ENCODE results near the gene EFS. TPM values are rescaled to one million over a fixed set of nuclear protein-coding genes. Genes with fewer than 3 reads are reported as not detected.
"Not testable (repeated sequence)": the region's sequence is repeated elsewhere in the genome, so short reads cannot be mapped to it uniquely, and the experiment has no call there.

Gene EFS
- total and polyA plus RNA-seq, 9 donors, result 10.8 to 44.2 (median 29.2) TPM

DNA sequence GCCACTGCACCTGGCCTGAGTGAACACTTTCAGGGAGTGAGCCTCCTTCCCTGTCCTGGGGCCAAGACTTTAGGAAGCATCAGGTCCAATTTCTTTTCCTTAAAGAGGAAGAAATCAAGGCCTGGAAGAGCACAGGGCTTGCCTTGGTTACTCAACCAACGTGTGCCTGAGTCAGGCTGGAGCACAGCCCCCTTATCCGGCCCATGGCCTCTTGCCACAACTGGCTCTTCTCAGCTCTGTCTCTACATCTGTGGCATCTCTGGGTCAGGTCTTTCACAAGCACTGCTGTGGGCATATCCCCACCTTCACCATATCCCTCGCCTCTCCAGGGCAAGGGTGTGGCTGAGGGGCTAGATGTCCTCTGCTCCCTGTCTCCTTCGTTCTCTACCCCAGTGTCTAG is 36.3 kb upstream of the EFS start:
- no peaks in the 10 kb centered on the region for H3K36me3 ChIP-seq
- no peak overlapping the region for H3K4me3 ChIP-seq
- intact Hi-C loops (cut with DNase I), result no loop called here
- no peaks in the 10 kb centered on the region for H3K27me3 ChIP-seq
- TF ChIP-seq, protein P1, sequence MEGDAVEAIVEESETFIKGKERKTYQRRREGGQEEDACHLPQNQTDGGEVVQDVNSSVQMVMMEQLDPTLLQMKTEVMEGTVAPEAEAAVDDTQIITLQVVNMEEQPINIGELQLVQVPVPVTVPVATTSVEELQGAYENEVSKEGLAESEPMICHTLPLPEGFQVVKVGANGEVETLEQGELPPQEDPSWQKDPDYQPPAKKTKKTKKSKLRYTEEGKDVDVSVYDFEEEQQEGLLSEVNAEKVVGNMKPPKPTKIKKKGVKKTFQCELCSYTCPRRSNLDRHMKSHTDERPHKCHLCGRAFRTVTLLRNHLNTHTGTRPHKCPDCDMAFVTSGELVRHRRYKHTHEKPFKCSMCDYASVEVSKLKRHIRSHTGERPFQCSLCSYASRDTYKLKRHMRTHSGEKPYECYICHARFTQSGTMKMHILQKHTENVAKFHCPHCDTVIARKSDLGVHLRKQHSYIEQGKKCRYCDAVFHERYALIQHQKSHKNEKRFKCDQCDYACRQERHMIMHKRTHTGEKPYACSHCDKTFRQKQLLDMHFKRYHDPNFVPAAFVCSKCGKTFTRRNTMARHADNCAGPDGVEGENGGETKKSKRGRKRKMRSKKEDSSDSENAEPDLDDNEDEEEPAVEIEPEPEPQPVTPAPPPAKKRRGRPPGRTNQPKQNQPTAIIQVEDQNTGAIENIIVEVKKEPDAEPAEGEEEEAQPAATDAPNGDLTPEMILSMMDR (IDR thresholded peaks at IDR 0.05), result no peak
- TF ChIP-seq POLR2A (IDR thresholded peaks at IDR 0.05), result no peak
- no peaks in the 10 kb centered on the region for H3K9me3 ChIP-seq
- no peak overlapping the region for H3K27ac ChIP-seq
- no peak for DNase-seq
- 74 to 85% (median 75%) methylated on average over 4 of the region's 4 CpGs for WGBS, 3 donors
- no peaks in the 10 kb centered on the region for H3K4me1 ChIP-seq (ENCODE audit: insufficient read depth)

DNA sequence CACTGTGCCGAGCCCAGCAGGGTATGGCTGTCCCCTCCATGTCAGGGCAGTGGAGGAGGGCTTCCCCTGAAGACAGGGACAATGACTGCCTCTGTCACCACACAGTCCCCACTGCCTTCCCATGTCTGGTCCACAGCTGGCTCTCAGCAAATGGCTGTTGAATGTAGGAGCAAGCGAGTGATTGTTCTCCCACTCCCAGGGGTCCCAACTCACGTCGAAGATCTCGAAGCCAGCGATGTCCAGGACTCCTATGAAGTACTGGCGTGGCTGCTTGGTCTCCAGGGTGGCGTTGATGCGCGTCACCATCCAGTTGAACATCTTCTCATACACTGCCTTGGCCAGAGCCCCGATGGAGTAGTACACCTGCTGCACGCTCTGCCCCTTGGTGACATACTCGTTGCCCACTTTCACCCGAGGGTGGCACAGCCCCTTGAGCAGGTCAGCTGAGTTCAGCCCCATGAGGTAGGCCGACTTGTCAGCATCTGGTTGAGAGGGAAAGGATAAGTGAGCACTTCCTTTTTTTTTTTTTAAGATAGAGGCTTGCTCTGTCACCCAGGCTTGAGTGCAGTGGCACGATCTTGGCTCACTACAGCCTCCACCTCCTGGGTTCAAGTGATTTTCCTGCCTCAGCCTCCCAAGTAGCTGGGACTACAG is 35.7 kb upstream of the EFS start:
- H3K4me1 ChIP-seq (ENCODE audit: insufficient read depth); intact Hi-C loops (cut with DNase I); DNase-seq; H3K36me3 ChIP-seq; H3K27me3 ChIP-seq; H3K9me3 ChIP-seq; H3K27ac ChIP-seq; H3K4me3 ChIP-seq: not testable (repeated sequence)
- 89 to 93% (median 91%) methylated on average over 16 of the region's 16 CpGs for WGBS, 3 donors

DNA sequence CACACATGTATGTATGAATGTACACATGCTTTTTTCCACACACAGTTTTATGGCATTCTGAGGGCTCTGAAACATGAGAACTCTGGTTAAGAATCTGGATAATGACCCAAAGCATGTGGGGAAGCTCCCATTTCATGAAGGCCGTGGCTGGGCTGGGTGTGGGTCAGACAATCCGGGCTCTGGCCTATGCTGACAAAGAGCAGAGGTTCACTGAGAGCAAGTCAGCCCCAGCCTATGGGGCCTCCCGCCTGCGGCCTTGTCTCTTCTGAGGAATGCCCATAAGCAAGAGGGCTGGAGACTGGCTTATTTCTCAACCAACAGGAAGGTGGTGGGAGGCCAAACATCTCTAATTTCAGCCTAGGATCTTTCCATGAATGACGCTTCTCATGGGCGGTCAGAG is 34.6 kb upstream of the EFS start:
- TF ChIP-seq EP300 (IDR thresholded peaks at IDR 0.05) (no peak), POLR2A (IDR thresholded peaks at IDR 0.05) (no peak)
- TF ChIP-seq, protein P1 (IDR thresholded peaks at IDR 0.05), result no peak
- Histone ChIP-seq H3K9me3 (no peaks in the 10 kb centered on the region), H3K4me1 (ENCODE audit: insufficient read depth) (no peaks in the 10 kb centered on the region), H3K36me3 (no peaks in the 10 kb centered on the region), H3K4me3 (no peak overlapping the region), H3K27me3 (no peaks in the 10 kb centered on the region), H3K27ac (no peak overlapping the region)
- no peak for DNase-seq
- WGBS, 3 donors, result 69 to 71% (median 69%) methylated on average over 6 of the region's 6 CpGs
- intact Hi-C loops (cut with DNase I), result no loop called here

DNA sequence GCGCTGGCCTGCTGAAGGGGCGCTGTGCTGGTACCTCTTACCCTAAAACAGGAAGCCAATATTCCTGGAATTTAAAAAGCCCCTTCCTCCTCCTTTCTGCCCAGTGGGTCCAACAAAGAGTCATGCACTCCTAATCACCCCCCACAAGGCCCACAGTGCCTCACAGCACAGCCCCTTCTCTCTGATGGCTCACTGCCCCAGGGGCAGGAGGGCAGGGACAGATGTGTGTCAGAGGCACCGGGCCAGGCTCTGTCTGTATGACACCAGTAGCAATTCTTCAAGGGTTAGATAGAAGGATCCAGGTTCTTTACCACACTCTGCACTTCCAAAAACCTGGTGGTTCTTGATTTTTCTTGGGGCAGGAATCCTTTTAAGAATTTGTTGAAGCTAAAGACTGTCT is 34.2 kb upstream of the EFS start:
- Histone ChIP-seq H3K27me3 (no peaks in the 10 kb centered on the region), H3K4me3 (no peak overlapping the region), H3K36me3 (no peaks in the 10 kb centered on the region), H3K27ac (no peak overlapping the region), H3K9me3 (no peaks in the 10 kb centered on the region), H3K4me1 (ENCODE audit: insufficient read depth) (no peaks in the 10 kb centered on the region)
- DNase-seq, result no peak
- WGBS, 3 donors, result 82 to 92% (median 83%) methylated on average over 3 of the region's 3 CpGs
- no peak for TF ChIP-seq POLR2A (IDR thresholded peaks at IDR 0.05)
- TF ChIP-seq, protein P1 (IDR thresholded peaks at IDR 0.05), result no peak
- intact Hi-C loops (cut with DNase I), result no loop called here

DNA sequence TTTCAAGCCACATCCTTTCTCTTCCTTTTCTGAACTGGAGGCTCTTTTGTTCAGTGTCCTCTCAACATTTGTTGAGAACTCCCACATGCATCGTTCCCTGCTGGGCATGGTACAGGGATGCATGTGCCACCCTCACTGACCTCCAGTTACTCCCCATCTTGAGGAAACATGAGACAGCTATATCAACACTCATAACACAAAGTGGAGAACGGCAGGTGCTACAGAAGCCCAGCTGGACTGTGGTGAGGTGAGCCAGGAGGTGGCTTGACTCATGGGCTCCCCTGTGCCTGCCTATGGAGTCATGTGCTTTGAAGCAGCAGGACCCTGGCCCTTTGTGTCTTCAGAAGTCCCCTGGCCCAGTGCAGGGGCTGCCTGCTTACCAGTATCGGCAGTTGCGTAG is 33.4 kb upstream of the EFS start:
- H3K9me3 ChIP-seq, result no peaks in the 10 kb centered on the region
- H3K4me1 ChIP-seq (ENCODE audit: insufficient read depth), result no peaks in the 10 kb centered on the region
- TF ChIP-seq POLR2A (IDR thresholded peaks at IDR 0.05), result no peak
- TF ChIP-seq, protein P1 (IDR thresholded peaks at IDR 0.05), result no peak
- TF ChIP-seq EP300 (IDR thresholded peaks at IDR 0.05), result no peak
- H3K27ac ChIP-seq, result no peak overlapping the region
- intact Hi-C loops (cut with DNase I), result no loop called here
- no peak for DNase-seq
- WGBS, 3 donors, result 68 to 78% (median 72%) methylated on average over 4 of the region's 4 CpGs
- no peaks in the 10 kb centered on the region for H3K27me3 ChIP-seq
- H3K36me3 ChIP-seq, result no peaks in the 10 kb centered on the region
- no peak overlapping the region for H3K4me3 ChIP-seq

Measured in ovary (tissue), 9 donors.